ENCODE data around the gene TMEM63C. TPM values are rescaled to one million over a fixed set of nuclear protein-coding genes. Genes with fewer than 3 reads are reported as not detected.

The TMEM63C gene
- polyA plus RNA-seq, 1 donor from 2014 or later: 11.1 TPM

DNA sequence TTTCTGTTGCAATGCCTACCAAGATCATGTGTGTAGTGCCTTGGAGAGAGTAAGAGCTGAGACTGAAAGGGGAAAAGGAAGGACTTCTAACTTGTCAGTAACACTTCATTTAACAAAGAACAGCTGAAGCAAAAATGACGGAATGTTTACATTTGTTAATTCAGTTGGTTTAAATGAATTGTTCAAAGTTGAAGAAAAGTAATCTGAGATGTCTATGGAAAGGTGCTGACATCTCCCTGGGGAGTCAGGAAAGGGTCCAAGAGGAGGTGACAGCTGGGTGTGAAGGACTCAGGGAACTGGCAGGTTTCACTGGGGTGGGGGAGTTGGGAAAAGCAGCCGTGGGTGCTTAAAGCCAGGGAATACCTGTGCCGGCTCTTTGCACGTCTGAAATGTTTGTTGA is 7.9 kb downstream of the TMEM63C start:
- Histone ChIP-seq H3K9ac (ENCODE audit: low read length) (no peak overlapping the region), H3K36me3 (ENCODE audit: insufficient read depth, low read length) (no peaks in the 10 kb centered on the region), H4K20me1 (ENCODE audit: insufficient read depth) (no peaks in the 10 kb centered on the region), H3K9me2 (ENCODE audit: insufficient read depth, low read length) (no peaks in the 10 kb centered on the region), H3K79me2 (replicated peaks; ENCODE audit: insufficient read depth, low read length) (no peaks in the 10 kb centered on the region), H3K4me2 (ENCODE audit: low read length) (no peak overlapping the region), H3K27ac (ENCODE audit: low read length) (no peak overlapping the region), H3K27me3 (ENCODE audit: insufficient read depth, low read depth, low read length) (no peaks in the 10 kb centered on the region), H3F3A (ENCODE audit: insufficient read depth, low read length, poor library complexity, severe bottlenecking) (no peaks in the 10 kb centered on the region), H2AFZ (ENCODE audit: low read depth, low read length) (no peak overlapping the region), H3K4me3 (ENCODE audit: low read length) (no peak overlapping the region), H3K9me3 (ENCODE audit: low read length) (no peaks in the 10 kb centered on the region)
- TF ChIP-seq POLR2AphosphoS5 (IDR thresholded peaks at IDR 0.05) (no peak), TAF1 (IDR thresholded peaks at IDR 0.05; ENCODE audit: low read depth) (no peak), EP300 (conservative IDR thresholded peaks at IDR 0.05; ENCODE audit: poor library complexity, severe bottlenecking) (no peak), CTCF (IDR thresholded peaks at IDR 0.05; ENCODE audit: poor library complexity, severe bottlenecking) (no peak), RAD21 (conservative IDR thresholded peaks at IDR 0.05) (no peak), EZH2 (IDR thresholded peaks at IDR 0.05; ENCODE audit: borderline replicate concordance, insufficient read depth, low read length, poor library complexity, severe bottlenecking) (no peak), SMC3 (conservative IDR thresholded peaks at IDR 0.05; ENCODE audit: poor library complexity) (no peak), MXI1 (conservative IDR thresholded peaks at IDR 0.05; ENCODE audit: poor library complexity, severe bottlenecking) (no peak)
- TF ChIP-seq, protein P1, sequence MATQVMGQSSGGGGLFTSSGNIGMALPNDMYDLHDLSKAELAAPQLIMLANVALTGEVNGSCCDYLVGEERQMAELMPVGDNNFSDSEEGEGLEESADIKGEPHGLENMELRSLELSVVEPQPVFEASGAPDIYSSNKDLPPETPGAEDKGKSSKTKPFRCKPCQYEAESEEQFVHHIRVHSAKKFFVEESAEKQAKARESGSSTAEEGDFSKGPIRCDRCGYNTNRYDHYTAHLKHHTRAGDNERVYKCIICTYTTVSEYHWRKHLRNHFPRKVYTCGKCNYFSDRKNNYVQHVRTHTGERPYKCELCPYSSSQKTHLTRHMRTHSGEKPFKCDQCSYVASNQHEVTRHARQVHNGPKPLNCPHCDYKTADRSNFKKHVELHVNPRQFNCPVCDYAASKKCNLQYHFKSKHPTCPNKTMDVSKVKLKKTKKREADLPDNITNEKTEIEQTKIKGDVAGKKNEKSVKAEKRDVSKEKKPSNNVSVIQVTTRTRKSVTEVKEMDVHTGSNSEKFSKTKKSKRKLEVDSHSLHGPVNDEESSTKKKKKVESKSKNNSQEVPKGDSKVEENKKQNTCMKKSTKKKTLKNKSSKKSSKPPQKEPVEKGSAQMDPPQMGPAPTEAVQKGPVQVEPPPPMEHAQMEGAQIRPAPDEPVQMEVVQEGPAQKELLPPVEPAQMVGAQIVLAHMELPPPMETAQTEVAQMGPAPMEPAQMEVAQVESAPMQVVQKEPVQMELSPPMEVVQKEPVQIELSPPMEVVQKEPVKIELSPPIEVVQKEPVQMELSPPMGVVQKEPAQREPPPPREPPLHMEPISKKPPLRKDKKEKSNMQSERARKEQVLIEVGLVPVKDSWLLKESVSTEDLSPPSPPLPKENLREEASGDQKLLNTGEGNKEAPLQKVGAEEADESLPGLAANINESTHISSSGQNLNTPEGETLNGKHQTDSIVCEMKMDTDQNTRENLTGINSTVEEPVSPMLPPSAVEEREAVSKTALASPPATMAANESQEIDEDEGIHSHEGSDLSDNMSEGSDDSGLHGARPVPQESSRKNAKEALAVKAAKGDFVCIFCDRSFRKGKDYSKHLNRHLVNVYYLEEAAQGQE (IDR thresholded peaks at IDR 0.05; ENCODE audit: borderline replicate concordance): no peak

- Histone ChIP-seq H3F3A (ENCODE audit: insufficient read depth, low read length, poor library complexity, severe bottlenecking) (no peaks in the 10 kb centered on the region), H3K9me2 (ENCODE audit: insufficient read depth, low read length) (no peaks in the 10 kb centered on the region), H3K27ac (ENCODE audit: low read length) (no peak overlapping the region), H4K20me1 (ENCODE audit: insufficient read depth) (no peaks in the 10 kb centered on the region), H3K9me3 (ENCODE audit: low read length) (no peaks in the 10 kb centered on the region), H3K36me3 (ENCODE audit: insufficient read depth, low read length) (no peaks in the 10 kb centered on the region), H3K9ac (ENCODE audit: low read length) (no peak overlapping the region), H3K4me3 (ENCODE audit: low read length) (no peak overlapping the region), H3K4me2 (ENCODE audit: low read length) (no peak overlapping the region), H3K27me3 (ENCODE audit: insufficient read depth, low read depth, low read length) (no peaks in the 10 kb centered on the region), H3K79me2 (replicated peaks; ENCODE audit: insufficient read depth, low read length) (no peaks in the 10 kb centered on the region), H2AFZ (ENCODE audit: low read depth, low read length) (no peak overlapping the region)
- TF ChIP-seq TAF1 (IDR thresholded peaks at IDR 0.05; ENCODE audit: low read depth) (no peak), EP300 (conservative IDR thresholded peaks at IDR 0.05; ENCODE audit: poor library complexity, severe bottlenecking) (no peak), RAD21 (conservative IDR thresholded peaks at IDR 0.05) (no peak), CTCF (IDR thresholded peaks at IDR 0.05; ENCODE audit: poor library complexity, severe bottlenecking) (no peak), SMC3 (conservative IDR thresholded peaks at IDR 0.05; ENCODE audit: poor library complexity) (no peak), POLR2AphosphoS5 (IDR thresholded peaks at IDR 0.05) (no peak), EZH2 (IDR thresholded peaks at IDR 0.05; ENCODE audit: borderline replicate concordance, insufficient read depth, low read length, poor library complexity, severe bottlenecking) (no peak), MXI1 (conservative IDR thresholded peaks at IDR 0.05; ENCODE audit: poor library complexity, severe bottlenecking) (no peak)
- TF ChIP-seq, protein P1 (IDR thresholded peaks at IDR 0.05; ENCODE audit: borderline replicate concordance): no peak
Observed at GRCh38 chr14:77190977-77191376, 9.4 kb downstream of the TMEM63C start.

Data from neural cell (in vitro differentiated cells).